Activated T-cell treated with anti-CD3 and anti-CD28 coated beads for 4 hours (primary cell): ENCODE results near the gene TMEM158.

Experiments
- DNase-seq: peaks from one replicate; pipeline ENCODE4 v3.0.0-alpha.2; 2020

Gene TMEM158

DNA sequence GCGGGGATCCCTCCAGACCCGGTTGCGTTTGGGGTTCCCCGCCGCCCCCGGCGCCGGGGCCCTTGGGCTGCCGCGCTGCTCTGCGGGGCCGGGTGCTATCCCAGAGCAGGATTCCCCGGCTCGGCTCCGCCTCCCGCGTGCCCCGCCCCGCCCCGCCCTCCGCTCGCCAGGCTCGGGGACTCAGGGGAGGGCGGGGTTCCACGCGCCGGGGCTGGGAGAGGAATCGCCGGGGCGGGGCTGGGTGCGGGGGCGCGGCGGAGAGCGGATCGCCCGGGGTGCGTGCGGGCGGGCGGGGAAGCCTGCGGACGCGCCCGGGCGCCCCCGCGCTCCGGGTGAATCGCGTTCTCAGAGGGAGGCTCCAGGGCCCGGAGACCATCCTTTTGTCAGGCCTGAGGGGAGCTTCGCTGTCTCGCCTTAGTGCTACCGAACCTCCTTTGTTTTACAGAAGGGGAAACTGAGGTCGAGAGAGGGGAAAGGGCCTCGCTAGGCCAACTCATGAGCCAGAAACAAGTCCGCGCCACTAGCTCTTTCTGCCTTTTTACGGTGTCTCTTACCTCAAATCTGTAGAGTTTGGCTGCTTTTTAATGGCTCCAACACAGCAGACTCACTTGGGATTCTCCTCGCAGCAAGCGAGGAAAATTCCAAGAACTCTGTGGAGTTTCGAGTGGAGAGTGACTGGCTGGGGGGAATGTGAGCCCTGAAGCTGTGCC is at the start of gene TMEM158:
Gene TMEM158 (minus strand): TSS at position 82 of the 710 bp plus-strand sequence. CDS start 260 bp downstream, outside the sequence.
- DNase-seq, result peak; percentile 73

GRCh38 chr3:45275006-45275704 is 49.1 kb upstream of the TMEM158 start:
- DNase-seq, result no peak

- no peak for DNase-seq
Observed at GRCh38 chr3:45273681-45274515, 47.8 kb upstream of the TMEM158 start.

DNA sequence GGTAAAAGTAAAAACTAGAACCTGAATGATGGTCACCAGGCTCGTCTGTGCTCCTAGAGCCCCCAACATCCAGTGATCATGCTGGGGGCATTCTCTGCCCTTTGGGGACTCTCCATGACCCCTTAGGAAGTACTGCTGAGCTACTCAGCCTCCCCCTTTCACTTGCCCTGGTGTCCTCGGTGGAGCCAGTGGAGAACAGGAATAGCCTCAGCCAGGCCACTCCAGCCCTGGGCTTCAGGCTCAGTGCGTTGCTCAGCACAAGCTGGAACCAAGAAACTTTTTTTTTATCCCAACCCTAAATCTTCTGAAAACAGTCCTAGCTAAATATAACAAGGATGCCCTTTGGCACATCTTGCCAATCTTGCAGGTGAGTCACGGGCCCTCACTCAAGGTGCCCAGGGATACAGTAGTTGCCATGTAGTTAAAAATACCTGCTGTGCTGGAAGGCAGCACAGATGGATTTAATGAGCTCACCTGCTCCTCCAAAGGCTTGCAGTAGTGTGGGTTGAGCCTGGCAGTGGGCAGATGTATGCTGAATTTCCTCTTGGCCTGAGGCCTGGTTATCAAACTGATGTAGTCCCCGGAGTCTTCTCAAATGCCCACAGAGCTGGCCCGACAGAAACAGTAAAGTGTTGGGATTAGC is 46.9 kb upstream of the TMEM158 start:
- no peak for DNase-seq

- no peak for DNase-seq
Observed at GRCh38 chr3:45272032-45272810, 46.1 kb upstream of the TMEM158 start.

- DNase-seq, result no peak
Observed at GRCh38 chr3:45269952-45270351, 43.9 kb upstream of the TMEM158 start.

GRCh38 chr3:45267097-45267496 is 41.0 kb upstream of the TMEM158 start:
- DNase-seq, result no peak

DNA sequence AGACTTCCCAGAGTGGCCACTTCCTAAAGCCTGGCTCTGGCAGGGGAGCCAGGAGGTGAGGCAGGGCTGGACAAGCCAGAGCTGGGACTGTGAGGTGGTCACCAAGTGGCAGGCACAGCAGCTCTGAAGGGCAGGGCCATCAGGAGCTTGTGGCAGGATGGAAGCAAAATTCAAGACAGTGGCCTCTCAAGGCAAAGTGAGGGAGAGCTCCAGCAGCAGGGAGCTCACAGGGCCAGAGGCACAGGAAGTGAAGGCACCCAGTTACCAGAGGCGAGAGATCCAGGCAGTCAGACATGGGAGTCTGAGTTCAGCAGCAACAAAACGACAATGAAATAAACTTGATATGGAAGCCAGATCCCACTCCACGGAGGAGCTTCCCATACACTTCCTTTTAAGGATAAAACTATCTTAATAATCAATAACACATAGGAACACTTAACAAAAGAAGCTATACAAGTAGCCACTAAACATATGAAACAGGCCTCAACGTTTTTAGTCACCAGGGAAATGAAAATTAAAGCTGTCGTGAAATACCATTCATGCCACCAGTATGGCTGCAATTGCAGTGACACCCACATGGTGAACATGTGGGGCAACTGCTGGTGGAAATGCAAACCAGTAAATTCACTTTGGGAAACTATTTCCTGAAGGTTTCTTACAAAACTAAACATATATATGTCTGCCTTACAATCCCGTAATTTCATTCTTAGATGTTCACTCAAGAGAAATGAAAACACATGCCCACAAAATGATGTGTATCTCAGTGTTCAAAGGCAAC is 35.4 kb upstream of the TMEM158 start:
- no peak for DNase-seq

DNA sequence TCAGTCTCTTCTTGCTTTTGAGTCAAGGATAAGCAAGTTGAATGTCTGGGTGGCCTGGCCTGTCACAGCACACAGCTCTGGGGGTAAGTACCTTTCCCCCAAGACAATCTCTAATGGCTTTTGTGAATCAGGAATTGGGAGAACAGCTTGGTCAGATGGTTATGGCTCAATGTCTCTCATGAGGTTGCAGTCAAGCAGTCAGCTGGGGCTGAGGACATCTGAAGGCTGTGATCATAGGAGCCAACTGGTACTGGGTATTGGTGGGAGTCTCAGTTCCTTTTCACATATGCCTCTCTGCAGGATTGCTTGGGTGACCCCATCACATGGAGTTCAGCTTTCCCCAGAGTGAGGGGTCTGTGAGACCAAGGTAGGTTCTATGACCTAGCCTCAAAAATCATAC is 33.0 kb upstream of the TMEM158 start:
- no peak for DNase-seq

DNA sequence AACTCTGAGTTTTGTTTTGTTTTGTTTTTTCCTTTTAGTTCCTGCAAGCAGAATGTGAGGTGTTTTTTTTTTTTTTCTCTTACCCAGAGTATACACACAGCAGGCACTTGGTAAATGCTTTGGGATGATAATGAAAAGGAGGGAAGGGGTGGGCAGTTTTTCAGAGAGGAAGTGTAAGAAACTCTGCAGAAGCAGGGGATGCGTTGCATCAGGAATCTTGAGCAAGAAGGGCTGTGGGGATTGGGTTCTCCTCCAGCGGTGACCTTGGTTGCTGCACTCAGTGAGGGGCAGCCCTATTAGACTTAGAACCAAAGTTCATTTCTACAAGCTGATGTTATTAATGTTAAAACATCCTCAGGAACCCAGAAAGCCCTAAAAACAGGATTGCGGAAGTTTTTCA is 32.2 kb upstream of the TMEM158 start:
- DNase-seq, result no peak

DNA sequence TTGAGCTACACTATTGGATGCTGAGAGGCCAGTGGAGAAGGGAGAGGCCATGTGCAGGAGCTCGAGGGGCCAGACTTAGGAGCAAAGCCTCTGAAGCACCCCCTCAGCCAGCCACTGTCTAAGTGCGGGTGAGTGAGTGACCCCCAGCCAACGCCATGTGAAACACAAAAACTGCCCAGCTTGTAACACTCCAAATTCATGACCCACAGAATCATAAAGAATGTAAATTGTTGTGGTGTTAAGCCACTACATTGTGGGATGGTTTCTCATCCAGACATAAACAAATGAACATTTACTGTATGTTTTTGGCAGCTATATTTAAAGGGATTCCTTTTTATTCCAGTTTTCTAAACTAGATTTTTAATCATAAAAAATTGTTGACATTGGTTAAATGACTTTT is 27.2 kb upstream of the TMEM158 start:
- no peak for DNase-seq

- no peak for DNase-seq
Observed at GRCh38 chr3:45252826-45253225, 26.7 kb upstream of the TMEM158 start.

DNA sequence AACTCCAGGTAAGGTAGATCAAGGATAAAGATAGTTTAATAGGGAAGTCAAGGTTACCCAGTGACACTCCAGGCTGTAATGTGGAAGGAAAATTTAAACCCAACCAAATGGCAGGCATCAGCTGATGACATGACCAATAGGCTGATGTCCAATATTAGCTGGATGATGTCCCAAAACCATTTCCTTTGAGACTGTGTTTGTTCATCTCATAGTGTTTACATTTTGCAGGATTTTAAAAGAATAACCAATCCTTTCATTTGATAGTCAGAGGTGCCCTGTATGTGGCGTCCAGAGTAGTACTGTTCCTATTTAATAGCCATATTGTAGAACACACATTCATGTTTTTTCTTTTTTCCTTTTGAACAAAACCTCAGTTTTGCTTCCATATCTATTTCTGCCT is 23.3 kb upstream of the TMEM158 start:
- DNase-seq, result no peak

DNA sequence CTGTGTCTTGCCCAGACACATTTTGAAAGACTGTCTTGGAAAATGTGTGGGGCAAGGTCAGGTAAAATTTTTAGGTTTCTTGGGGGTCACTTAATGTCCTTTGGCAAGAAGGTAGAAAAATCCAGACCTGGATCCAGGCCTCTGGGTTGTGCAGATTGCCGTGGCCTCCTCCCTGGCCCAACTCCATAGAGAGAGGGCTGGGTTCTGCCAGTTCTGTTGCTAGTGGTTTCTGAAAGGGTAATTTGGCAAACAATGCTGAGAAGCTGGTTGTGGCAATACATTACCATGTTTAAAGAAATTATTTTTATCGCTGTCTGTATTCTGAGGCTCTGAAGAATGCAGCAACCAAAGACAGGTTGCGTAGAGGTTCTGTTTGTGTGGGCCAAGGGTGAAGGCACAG is 20.2 kb upstream of the TMEM158 start:
- DNase-seq, result no peak

GRCh38 chr3:45244356-45244755 is 18.3 kb upstream of the TMEM158 start:
- DNase-seq, result no peak

DNA sequence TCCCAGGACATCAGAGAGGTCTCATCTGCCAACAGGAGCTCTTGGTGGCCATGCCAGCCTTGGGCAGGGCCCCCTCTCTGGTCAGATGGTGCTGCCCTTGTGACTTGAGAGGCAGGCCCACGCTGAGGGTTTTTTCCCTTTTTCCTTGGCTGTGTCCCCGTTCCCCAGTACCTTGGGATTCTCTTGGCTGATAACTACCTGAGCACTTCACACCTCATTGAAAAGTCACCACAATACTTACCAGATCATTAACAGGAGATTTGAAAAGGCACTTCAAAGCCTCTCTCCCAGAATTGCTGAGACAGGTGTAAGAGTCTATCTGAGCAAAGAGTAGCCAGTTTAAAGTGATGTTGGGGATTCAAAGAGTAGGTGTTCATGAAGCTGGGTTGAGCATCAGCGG is 15.1 kb upstream of the TMEM158 start:
- DNase-seq, result no peak

GRCh38 chr3:45240292-45240691 is 14.2 kb upstream of the TMEM158 start:
- DNase-seq, result no peak

- no peak for DNase-seq
Observed at GRCh38 chr3:45239254-45239653, 13.2 kb upstream of the TMEM158 start.

DNA sequence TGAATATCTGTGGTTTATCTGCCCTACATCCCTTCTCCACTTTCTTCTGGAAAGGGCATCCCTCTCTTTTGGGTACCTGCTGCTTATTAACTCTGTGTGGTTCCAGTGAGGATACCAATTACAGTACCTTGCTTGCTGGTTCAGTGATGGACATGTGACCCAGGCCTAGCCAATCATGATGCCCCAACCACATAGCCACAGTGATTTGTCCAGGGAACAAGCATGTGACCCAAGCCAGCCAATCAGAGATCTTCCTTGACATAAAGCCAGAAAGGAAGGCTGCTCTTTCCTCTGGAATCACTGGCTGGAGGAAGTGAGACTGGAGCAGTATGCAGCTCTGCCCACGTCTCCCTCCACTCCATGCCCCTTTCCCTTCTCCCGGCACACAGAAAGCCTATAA is 10.9 kb upstream of the TMEM158 start:
- no peak for DNase-seq

GRCh38 chr3:45235409-45235808 is 9.3 kb upstream of the TMEM158 start:
- no peak for DNase-seq

DNA sequence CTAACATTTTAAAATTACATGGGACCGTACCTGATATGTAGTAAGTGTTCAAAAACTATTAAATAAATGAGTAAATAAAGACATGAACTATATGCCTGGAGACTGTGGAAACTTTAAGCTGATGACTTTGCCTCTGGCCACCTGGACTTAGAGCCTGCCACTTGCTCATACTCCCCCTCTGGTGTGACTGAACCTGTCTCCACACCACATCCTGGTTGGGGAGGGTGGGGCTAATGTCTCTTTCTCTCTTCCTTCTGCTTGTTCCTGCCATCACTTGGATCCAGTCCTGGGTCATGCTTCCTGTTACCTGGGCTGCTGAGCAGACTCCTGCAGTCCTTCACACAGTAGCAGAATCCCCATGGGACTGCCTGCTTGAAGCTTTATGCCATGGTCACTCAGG is 8.2 kb upstream of the TMEM158 start:
- DNase-seq, result no peak

GRCh38 chr3:45232521-45232920 is 6.4 kb upstream of the TMEM158 start:
- DNase-seq, result no peak
